HFFc6 (cell line): ENCODE data around the gene ZNF341. TPM values are rescaled to one million over a fixed set of nuclear protein-coding genes. Genes with fewer than 3 reads are reported as not detected.

Source experiments
- DNase-seq: peaks from one replicate; pipeline ENCODE4 v3.0.0-alpha.2; 2018
- H3K27ac Mint-ChIP-seq: 2 replicates; pipeline ENCODE4 v1.8.0; 2020; ENCODE audit warnings: mild to moderate bottlenecking, mixed read lengths
- H3K27me3 Mint-ChIP-seq: 2 replicates; pipeline ENCODE4 v1.8.0; 2021; ENCODE audit warnings: mild to moderate bottlenecking, moderate library complexity, mixed read lengths; ENCODE audit not compliant: insufficient read depth
- H3K36me3 Mint-ChIP-seq: 2 replicates; pipeline ENCODE4 v1.8.0; 2021; ENCODE audit warnings: low read depth, mixed read lengths
- H3K4me1 Mint-ChIP-seq: 2 replicates; pipeline ENCODE4 v1.8.0; 2020; ENCODE audit warnings: low read depth, mixed read lengths
- H3K4me3 Mint-ChIP-seq: 2 replicates; pipeline ENCODE4 v1.8.0; 2020; ENCODE audit warnings: mild to moderate bottlenecking, moderate library complexity, mixed read lengths
- H3K9me3 Mint-ChIP-seq: 2 replicates; pipeline ENCODE4 v1.8.0; 2020; ENCODE audit warnings: mild to moderate bottlenecking, mixed read lengths
- total RNA-seq, 6 experiments: library from RNA; stranded (reverse); fragmentation: NEBNext Ultra II Directional; extraction: Animal tissue kit (Norgen Biotek cat#: 25700); gene quantifications; 2 replicates in 1 of 6; 3 replicates in 5 of 6; pipeline ENCODE4 v1.2.3, GENCODE V29; 2021
- TF ChIP-seq, protein P1 (sequence below): fragments of 200-600 bp; sonication (generic); IDR thresholded peaks from 2 replicates; pipeline ENCODE4 v1.5.0; 2021; ENCODE audit warnings: antibody characterized with exemption, mild to moderate bottlenecking

Gene ZNF341
- total RNA-seq, 6 experiments from 2014 or later, result 3.2 to 4.1 (median 3.6) TPM

- no peak for DNase-seq
- TF ChIP-seq, protein P1, sequence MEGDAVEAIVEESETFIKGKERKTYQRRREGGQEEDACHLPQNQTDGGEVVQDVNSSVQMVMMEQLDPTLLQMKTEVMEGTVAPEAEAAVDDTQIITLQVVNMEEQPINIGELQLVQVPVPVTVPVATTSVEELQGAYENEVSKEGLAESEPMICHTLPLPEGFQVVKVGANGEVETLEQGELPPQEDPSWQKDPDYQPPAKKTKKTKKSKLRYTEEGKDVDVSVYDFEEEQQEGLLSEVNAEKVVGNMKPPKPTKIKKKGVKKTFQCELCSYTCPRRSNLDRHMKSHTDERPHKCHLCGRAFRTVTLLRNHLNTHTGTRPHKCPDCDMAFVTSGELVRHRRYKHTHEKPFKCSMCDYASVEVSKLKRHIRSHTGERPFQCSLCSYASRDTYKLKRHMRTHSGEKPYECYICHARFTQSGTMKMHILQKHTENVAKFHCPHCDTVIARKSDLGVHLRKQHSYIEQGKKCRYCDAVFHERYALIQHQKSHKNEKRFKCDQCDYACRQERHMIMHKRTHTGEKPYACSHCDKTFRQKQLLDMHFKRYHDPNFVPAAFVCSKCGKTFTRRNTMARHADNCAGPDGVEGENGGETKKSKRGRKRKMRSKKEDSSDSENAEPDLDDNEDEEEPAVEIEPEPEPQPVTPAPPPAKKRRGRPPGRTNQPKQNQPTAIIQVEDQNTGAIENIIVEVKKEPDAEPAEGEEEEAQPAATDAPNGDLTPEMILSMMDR, result no peak
- Mint-ChIP-seq H3K4me3 (no peak overlapping the region), H3K27ac (no peak overlapping the region), H3K4me1 (peaks cover 50% of the 10 kb centered on the region), H3K36me3 (peaks cover 21% of the 10 kb centered on the region; the same call in 1 of the 2 replicates), H3K27me3 (no peaks in the 10 kb centered on the region; the same call in 1 of the 2 replicates), H3K9me3 (no peaks in the 10 kb centered on the region)
These were observed 103.9 kb downstream of the ZNF341 start for GRCh38 chr20:33835615-33836172.

DNA sequence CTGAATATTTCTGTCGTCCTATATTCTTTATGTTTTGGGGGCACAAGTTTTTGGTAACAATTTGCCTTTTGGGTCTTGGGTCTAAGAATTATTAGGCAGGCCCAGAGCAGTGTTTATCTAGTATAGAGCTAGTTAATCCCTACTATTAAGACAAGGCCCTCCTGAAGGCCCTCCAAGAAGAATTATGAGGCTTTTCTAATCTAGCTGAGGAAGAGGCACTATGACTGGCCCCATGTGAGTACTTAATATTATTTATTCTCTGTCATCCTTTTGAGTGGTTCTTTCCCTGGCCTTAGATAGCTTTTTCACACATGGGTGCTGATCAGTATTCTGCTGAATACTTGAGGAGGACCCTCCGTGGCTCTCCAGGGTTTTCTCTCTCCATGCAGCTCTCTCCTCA, 104.5 kb downstream of the ZNF341 start:
- TF ChIP-seq, protein P1, result no peak
- Mint-ChIP-seq H3K27me3 (no peaks in the 10 kb centered on the region; the same call in 1 of the 2 replicates), H3K9me3 (no peaks in the 10 kb centered on the region), H3K36me3 (peaks cover 21% of the 10 kb centered on the region; the same call in 1 of the 2 replicates), H3K4me3 (no peak overlapping the region), H3K4me1 (peaks cover 50% of the 10 kb centered on the region), H3K27ac (no peak overlapping the region)
- no peak for DNase-seq

- no peaks in the 10 kb centered on the region; the same call in 1 of the 2 replicates for H3K27me3 Mint-ChIP-seq
- peaks cover 51% of the 10 kb centered on the region for H3K4me1 Mint-ChIP-seq
- TF ChIP-seq, protein P1, result no peak
- no peaks in the 10 kb centered on the region for H3K9me3 Mint-ChIP-seq
- H3K36me3 Mint-ChIP-seq, result peaks cover 17% of the 10 kb centered on the region; the same call in 1 of the 2 replicates
- no peak overlapping the region for H3K4me3 Mint-ChIP-seq
- no peak overlapping the region for H3K27ac Mint-ChIP-seq
- no peak for DNase-seq
These were observed 105.5 kb downstream of the ZNF341 start for GRCh38 chr20:33837096-33837830.

- no peak for DNase-seq
- no peak overlapping the region for H3K4me3 Mint-ChIP-seq
- peaks cover 14% of the 10 kb centered on the region; the same call in 1 of the 2 replicates for H3K36me3 Mint-ChIP-seq
- H3K9me3 Mint-ChIP-seq, result no peaks in the 10 kb centered on the region
- H3K27me3 Mint-ChIP-seq, result no peaks in the 10 kb centered on the region; the same call in 1 of the 2 replicates
- TF ChIP-seq, protein P1, result peak; percentile 33; the same call in 1 of the 2 replicates
- peaks cover 54% of the 10 kb centered on the region for H3K4me1 Mint-ChIP-seq
- H3K27ac Mint-ChIP-seq, result no peak overlapping the region
These were observed 106.5 kb downstream of the ZNF341 start for GRCh38 chr20:33838035-33838864.

- H3K4me1 Mint-ChIP-seq, result peaks cover 61% of the 10 kb centered on the region
These were observed 107.8 kb downstream of the ZNF341 start for GRCh38 chr20:33839591-33839990.

More at GRCh38 chr20:33839591-33839990, 107.8 kb downstream of the ZNF341 start:
- no peaks in the 10 kb centered on the region; the same call in 1 of the 2 replicates for H3K27me3 Mint-ChIP-seq
- no peak overlapping the region for H3K27ac Mint-ChIP-seq
- TF ChIP-seq, protein P1, result no peak
- no peak for DNase-seq
- H3K4me3 Mint-ChIP-seq, result no peak overlapping the region
- peaks cover 9% of the 10 kb centered on the region; the same call in 1 of the 2 replicates for H3K36me3 Mint-ChIP-seq
- H3K9me3 Mint-ChIP-seq, result no peaks in the 10 kb centered on the region
